ENCODE results near the gene ADAMTS17. TPM values are rescaled to one million over a fixed set of nuclear protein-coding genes. Genes with fewer than 3 reads are reported as not detected.

Gene ADAMTS17
- total and polyA plus RNA-seq, 3 experiments from 2014 or later = 1.2 to 2.3 (median 1.9) TPM

DNA sequence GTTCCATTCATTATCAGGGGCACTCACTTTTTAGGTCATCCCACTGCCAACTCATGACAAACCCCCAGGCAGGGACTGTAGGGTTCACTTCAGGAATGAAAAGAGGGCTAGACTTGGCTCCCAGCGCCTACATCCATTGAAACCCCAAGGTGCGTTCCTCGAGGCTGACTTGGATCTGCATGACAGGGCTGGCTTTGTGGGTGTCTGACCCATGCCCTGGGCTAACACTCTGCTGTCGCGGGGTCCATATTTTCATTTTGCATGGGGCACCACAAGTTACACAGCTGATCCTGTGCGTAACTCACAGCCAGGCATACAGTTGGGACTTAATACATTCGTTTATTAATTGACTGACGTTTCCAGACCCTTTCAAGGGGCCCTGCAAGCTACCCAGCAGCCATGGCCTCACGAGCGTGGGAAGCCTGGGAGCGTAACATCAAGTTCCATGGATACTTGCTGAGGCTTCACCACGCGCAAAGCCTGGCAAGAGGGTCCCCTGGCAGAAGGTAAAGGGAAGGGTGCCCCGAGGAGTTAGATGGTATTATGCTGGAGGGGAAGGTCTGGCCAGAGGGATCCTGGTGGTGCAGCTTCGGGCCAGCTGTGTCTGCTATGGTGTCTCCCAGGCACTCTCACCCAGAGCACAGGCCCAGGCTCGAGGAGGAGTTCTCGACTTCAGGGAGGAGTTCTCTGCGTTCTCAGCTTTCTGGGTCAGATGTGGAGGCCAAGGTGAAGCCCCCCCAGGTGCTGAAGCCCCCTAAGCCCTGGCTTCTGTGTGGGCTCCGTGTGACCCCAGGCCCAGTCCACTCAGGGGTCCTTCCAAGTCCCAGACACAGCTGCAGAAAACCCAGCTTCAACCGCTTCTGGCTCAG, 85.4 kb downstream of the ADAMTS17 start:
- Histone ChIP-seq H3K4me3 (ENCODE audit: low read length) (no peak overlapping the region), H3K36me3 (ENCODE audit: insufficient read depth, low read length) (no peaks in the 10 kb centered on the region), H3K27me3 (ENCODE audit: insufficient read depth, low read length, poor library complexity, severe bottlenecking) (no peaks in the 10 kb centered on the region), H3K4me1 (ENCODE audit: insufficient read depth, low read length) (no peaks in the 10 kb centered on the region), H3K27ac (ENCODE audit: low read depth, low read length) (no peak overlapping the region), H3K9me3 (ENCODE audit: low read length) (no peaks in the 10 kb centered on the region)
- Mint-ChIP-seq H3K27me3 (no peaks in the 10 kb centered on the region), H3K36me3 (peaks cover 7 to 18% (median 17%) of the 10 kb centered on the region in 3 donors), H3K27ac (no peak overlapping the region), H3K9me3 (peaks cover 0 to 2% (median 0%) of the 10 kb centered on the region in 5 donors), H3K4me1 (no peaks in the 10 kb centered on the region), H3K4me3 (no peak overlapping the region)
- ChIA-PET POLR2A (no interaction called here), CTCF (no interaction called here)
- no peak for DNase-seq

DNA sequence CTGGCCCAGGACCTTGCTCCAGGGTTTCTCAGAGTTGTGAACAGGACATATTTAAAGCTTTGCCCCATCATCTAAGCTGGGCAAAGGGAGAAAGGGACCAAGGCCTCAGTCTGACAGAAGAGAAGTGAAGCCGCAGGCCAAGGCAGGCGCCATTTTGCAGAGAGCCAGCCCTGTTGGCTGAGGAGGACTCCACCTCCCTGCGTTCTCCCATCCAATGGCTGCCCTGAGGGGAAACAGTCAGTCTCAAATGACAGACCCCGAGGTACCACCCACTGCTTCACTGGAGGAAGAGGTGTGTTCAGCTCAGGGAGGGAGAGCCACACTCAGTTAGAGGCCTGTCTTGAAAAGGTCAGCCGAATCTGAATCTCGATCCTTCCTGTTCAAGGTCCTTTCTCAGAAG, 86.1 kb downstream of the ADAMTS17 start:
- H3K4me3 ChIP-seq (ENCODE audit: low read length) = no peak overlapping the region
- Mint-ChIP-seq H3K36me3 (peaks cover 3 to 13% (median 10%) of the 10 kb centered on the region in 3 donors), H3K27ac (no peak overlapping the region), H3K27me3 (no peaks in the 10 kb centered on the region), H3K4me1 (no peaks in the 10 kb centered on the region), H3K4me3 (no peak overlapping the region), H3K9me3 (peaks cover 0 to 2% (median 0%) of the 10 kb centered on the region in 5 donors)
- H3K27me3 ChIP-seq (ENCODE audit: insufficient read depth, low read length, poor library complexity, severe bottlenecking) = no peaks in the 10 kb centered on the region
- DNase-seq = no peak
- ChIA-PET POLR2A (no interaction called here), CTCF (no interaction called here)
- H3K27ac ChIP-seq (ENCODE audit: low read depth, low read length) = no peak overlapping the region
- H3K4me1 ChIP-seq (ENCODE audit: insufficient read depth, low read length) = no peaks in the 10 kb centered on the region
- no peaks in the 10 kb centered on the region for H3K36me3 ChIP-seq (ENCODE audit: insufficient read depth, low read length)
- no peaks in the 10 kb centered on the region for H3K9me3 ChIP-seq (ENCODE audit: low read length)

DNA sequence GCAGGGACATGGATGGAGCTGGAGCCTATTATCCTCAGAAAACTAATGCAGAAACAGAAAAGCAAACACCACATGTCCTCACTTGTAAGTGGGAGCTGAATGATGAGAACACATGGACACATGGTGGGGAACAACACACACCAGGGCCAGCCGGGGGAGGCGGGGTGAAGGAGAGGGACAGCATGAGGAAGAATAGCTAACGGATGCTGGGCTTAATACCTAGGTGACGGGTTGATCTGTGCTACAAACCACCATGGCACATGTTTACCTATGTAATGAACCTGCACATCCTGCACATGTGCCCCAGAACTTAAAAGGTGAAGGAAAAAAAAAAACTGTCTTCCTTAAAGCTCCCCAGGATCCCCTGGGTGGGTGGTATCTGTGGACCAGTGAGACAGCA, 87.1 kb downstream of the ADAMTS17 start:
- Histone ChIP-seq H3K4me3 (ENCODE audit: low read length) (no peak overlapping the region), H3K9me3 (ENCODE audit: low read length) (no peaks in the 10 kb centered on the region), H3K27ac (ENCODE audit: low read depth, low read length) (no peak overlapping the region), H3K4me1 (ENCODE audit: insufficient read depth, low read length) (no peaks in the 10 kb centered on the region), H3K27me3 (ENCODE audit: insufficient read depth, low read length, poor library complexity, severe bottlenecking) (no peaks in the 10 kb centered on the region), H3K36me3 (ENCODE audit: insufficient read depth, low read length) (no peaks in the 10 kb centered on the region)
- CTCF ChIA-PET = no interaction called here
- Mint-ChIP-seq H3K4me3 (no peak overlapping the region), H3K27ac (peak overlapping the region in 2 of 8 donors; percentile 41 to 92), H3K36me3 (peaks cover 3 to 13% (median 10%) of the 10 kb centered on the region in 3 donors), H3K27me3 (no peaks in the 10 kb centered on the region), H3K4me1 (no peaks in the 10 kb centered on the region), H3K9me3 (peaks cover 0 to 2% (median 0%) of the 10 kb centered on the region in 5 donors)
- POLR2A ChIA-PET = no interaction called here
- DNase-seq = no peak

DNA sequence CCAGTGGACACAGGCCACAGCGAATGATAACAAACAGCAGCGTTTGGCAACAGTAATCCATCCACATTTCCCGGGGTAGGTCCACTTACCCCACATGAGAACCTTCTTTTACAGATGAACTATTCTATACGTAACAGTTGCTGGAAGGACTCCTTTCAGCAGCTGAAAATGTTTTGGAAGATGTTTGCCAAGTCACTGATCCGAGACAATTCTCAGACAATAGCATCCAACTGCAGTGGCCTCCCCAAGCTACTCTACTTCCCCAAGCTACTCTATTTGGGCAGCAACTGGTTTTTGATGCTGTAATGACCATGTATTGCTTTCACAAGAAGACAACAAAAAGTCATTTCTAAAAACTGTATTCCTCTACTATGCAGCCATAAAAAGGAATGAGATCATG, 87.5 kb downstream of the ADAMTS17 start:
- CTCF ChIA-PET = no interaction called here
- peak overlapping the region in 1 of 8 donors; percentile 41 for H3K27ac Mint-ChIP-seq
- POLR2A ChIA-PET = no interaction called here

DNA sequence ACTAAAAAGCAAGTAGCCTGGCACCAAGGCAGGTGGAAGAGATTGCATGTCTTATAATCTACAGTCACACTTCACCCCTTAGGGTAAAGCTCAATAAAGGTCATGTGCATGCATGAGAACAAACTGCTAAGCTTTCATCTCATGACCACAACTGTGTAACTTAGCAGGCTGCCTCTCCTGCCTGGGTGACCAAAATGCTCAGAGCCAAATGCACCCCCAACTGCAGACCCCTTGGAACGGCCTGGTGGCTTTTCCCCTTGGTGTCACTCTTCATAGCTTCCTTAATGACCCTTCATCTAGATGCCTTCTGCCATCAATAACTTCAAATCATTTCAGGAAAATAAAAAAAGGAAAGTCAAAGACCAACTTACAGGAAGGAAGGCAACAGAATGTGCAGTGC, 88.1 kb downstream of the ADAMTS17 start:
- Histone ChIP-seq H3K9me3 (ENCODE audit: low read length) (no peaks in the 10 kb centered on the region), H3K4me1 (ENCODE audit: insufficient read depth, low read length) (no peaks in the 10 kb centered on the region), H3K27ac (ENCODE audit: low read depth, low read length) (no peak overlapping the region), H3K4me3 (ENCODE audit: low read length) (no peak overlapping the region), H3K27me3 (ENCODE audit: insufficient read depth, low read length, poor library complexity, severe bottlenecking) (no peaks in the 10 kb centered on the region), H3K36me3 (ENCODE audit: insufficient read depth, low read length) (no peaks in the 10 kb centered on the region)
- POLR2A ChIA-PET = no interaction called here
- H3K4me1 Mint-ChIP-seq = no peaks in the 10 kb centered on the region
- DNase-seq = no peak
- peaks cover 0 to 2% (median 0%) of the 10 kb centered on the region in 5 donors for H3K9me3 Mint-ChIP-seq
- no peaks in the 10 kb centered on the region for H3K27me3 Mint-ChIP-seq
- H3K36me3 Mint-ChIP-seq = peaks cover 3 to 12% (median 9%) of the 10 kb centered on the region in 3 donors
- H3K27ac Mint-ChIP-seq = peak overlapping the region in 1 of 8 donors; percentile 85
- no peak overlapping the region for H3K4me3 Mint-ChIP-seq
- CTCF ChIA-PET = no interaction called here

More for the DNA sequence above, 87.5 kb downstream of the ADAMTS17 start:
- H3K9me3 ChIP-seq (ENCODE audit: low read length) = no peaks in the 10 kb centered on the region
- no peaks in the 10 kb centered on the region for H3K36me3 ChIP-seq (ENCODE audit: insufficient read depth, low read length)
- H3K4me1 ChIP-seq (ENCODE audit: insufficient read depth, low read length) = no peaks in the 10 kb centered on the region
- no peak overlapping the region for H3K4me3 ChIP-seq (ENCODE audit: low read length)
- H3K36me3 Mint-ChIP-seq = peaks cover 3 to 13% (median 10%) of the 10 kb centered on the region in 3 donors
- H3K4me1 Mint-ChIP-seq = no peaks in the 10 kb centered on the region
- H3K4me3 Mint-ChIP-seq = no peak overlapping the region
- H3K27me3 Mint-ChIP-seq = no peaks in the 10 kb centered on the region
- no peak for DNase-seq
- H3K9me3 Mint-ChIP-seq = peaks cover 0 to 2% (median 0%) of the 10 kb centered on the region in 5 donors
- no peaks in the 10 kb centered on the region for H3K27me3 ChIP-seq (ENCODE audit: insufficient read depth, low read length, poor library complexity, severe bottlenecking)
- H3K27ac ChIP-seq (ENCODE audit: low read depth, low read length) = no peak overlapping the region

DNA sequence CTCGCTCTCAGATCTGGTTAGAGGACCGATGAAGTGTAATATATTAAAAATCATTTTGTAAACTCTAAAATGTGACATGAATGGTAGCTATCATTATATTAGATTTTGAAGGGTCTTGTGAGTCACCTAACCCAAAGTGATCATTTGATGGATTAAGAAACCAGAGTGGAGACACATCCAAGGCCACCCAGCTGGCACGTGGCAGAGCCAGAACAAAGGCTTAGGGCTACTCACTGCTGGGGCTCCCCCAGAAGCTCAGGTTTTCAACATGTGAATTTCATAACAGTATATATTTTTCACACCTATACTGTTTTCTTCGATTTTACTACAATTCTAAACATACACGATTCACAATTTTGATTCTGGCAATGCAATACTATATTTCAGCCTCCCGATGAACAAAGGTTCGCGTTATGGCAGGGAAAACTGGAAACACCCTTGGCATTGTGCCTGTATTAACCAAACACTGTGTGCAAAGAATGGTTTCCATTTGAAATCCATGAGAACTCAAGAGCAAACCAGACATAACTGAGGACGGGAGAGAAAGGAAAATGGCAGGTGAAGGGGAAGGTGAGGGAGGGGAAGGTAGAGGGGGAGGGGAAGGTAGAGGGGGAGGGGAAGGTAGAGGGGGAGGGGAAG, 88.9 kb downstream of the ADAMTS17 start:
- ChIA-PET CTCF (no interaction called here), POLR2A (no interaction called here)
- no peaks in the 10 kb centered on the region for H3K4me1 ChIP-seq (ENCODE audit: insufficient read depth, low read length)
- Mint-ChIP-seq H3K4me3 (no peak overlapping the region), H3K36me3 (peaks cover 3 to 5% (median 4%) of the 10 kb centered on the region in 3 donors), H3K27me3 (no peaks in the 10 kb centered on the region), H3K9me3 (peaks cover 0 to 2% (median 0%) of the 10 kb centered on the region in 5 donors), H3K27ac (no peak overlapping the region), H3K4me1 (no peaks in the 10 kb centered on the region)
- no peak overlapping the region for H3K4me3 ChIP-seq (ENCODE audit: low read length)
- H3K9me3 ChIP-seq (ENCODE audit: low read length) = no peaks in the 10 kb centered on the region
- DNase-seq = no peak
- no peaks in the 10 kb centered on the region for H3K27me3 ChIP-seq (ENCODE audit: insufficient read depth, low read length, poor library complexity, severe bottlenecking)
- no peaks in the 10 kb centered on the region for H3K36me3 ChIP-seq (ENCODE audit: insufficient read depth, low read length)
- H3K27ac ChIP-seq (ENCODE audit: low read depth, low read length) = no peak overlapping the region

DNA sequence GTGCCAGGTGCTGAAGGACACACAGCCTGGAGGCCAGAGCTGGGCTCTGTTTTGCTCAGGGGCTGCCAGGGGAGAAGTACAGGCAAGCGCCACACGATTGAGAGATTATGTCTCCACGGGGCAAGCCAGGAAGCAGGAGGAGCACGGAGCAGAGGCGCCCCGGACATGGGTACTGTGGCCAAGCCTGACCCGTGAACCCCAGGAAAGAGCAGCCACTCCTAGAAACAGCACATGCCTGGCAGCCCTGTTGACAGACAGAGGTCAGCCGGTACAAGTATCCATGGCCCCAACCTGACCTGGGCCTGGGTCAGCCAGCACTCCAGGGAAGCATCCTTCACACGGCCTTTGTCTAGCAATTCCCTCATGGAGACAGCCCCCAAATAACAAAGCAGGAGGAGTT, 89.4 kb downstream of the ADAMTS17 start:
- Histone ChIP-seq H3K36me3 (ENCODE audit: insufficient read depth, low read length) (no peaks in the 10 kb centered on the region), H3K9me3 (ENCODE audit: low read length) (no peaks in the 10 kb centered on the region), H3K27me3 (ENCODE audit: insufficient read depth, low read length, poor library complexity, severe bottlenecking) (no peaks in the 10 kb centered on the region), H3K27ac (ENCODE audit: low read depth, low read length) (no peak overlapping the region), H3K4me1 (ENCODE audit: insufficient read depth, low read length) (no peaks in the 10 kb centered on the region), H3K4me3 (ENCODE audit: low read length) (no peak overlapping the region)
- Mint-ChIP-seq H3K36me3 (peaks cover 0 to 2% (median 2%) of the 10 kb centered on the region in 3 donors), H3K4me3 (no peak overlapping the region), H3K4me1 (no peaks in the 10 kb centered on the region), H3K27me3 (no peaks in the 10 kb centered on the region), H3K27ac (no peak overlapping the region), H3K9me3 (peaks cover 0 to 2% (median 0%) of the 10 kb centered on the region in 5 donors)
- DNase-seq = no peak
- CTCF ChIA-PET = interaction anchor here (0.9 kb wide), 1 partner anchor 19 kb away, joined by 3 read pairs; no protein-coding TSS in a partner anchor
- POLR2A ChIA-PET = no interaction called here

DNA sequence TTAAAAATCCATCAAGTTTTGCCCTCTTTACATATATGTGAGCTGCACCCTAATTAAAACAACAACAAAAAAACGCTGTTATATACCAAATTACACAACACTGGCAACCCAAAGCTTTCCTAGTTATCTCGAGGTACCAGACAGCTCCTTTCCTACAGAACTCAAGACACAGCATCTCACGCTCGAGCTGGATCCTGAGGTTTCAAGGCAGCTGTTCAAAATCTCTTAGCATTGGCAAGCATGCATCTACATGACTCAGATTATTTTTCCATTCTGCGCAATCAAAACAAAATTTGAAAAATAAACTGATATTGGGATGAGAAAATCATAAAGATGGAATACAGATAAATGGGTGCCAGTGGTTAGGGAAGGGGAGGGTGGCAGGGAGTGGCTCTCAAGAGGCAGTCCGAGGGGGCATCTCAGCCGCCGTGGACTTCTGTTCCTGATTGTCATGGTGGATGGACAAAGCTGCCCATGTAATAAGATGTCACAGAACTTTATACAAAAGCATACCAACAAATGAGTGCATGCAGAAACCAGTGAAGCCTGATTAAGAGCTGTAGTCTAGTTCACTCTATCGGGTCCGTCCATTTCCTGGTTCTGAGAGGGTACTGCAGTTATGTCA, 91.5 kb downstream of the ADAMTS17 start:
- no peak overlapping the region for H3K27ac ChIP-seq (ENCODE audit: low read depth, low read length)
- H3K4me3 ChIP-seq (ENCODE audit: low read length) = no peak overlapping the region
- H3K9me3 Mint-ChIP-seq = no peaks in the 10 kb centered on the region
- no peaks in the 10 kb centered on the region for H3K27me3 ChIP-seq (ENCODE audit: insufficient read depth, low read length, poor library complexity, severe bottlenecking)
- CTCF ChIA-PET = no interaction called here
- POLR2A ChIA-PET = no interaction called here
- no peak overlapping the region for H3K4me3 Mint-ChIP-seq
- H3K36me3 ChIP-seq (ENCODE audit: insufficient read depth, low read length) = no peaks in the 10 kb centered on the region
- no peaks in the 10 kb centered on the region for H3K9me3 ChIP-seq (ENCODE audit: low read length)
- DNase-seq = no peak
- peaks cover 0 to 4% (median 4%) of the 10 kb centered on the region in 3 donors for H3K36me3 Mint-ChIP-seq
- H3K4me1 Mint-ChIP-seq = no peaks in the 10 kb centered on the region
- no peaks in the 10 kb centered on the region for H3K4me1 ChIP-seq (ENCODE audit: insufficient read depth, low read length)
- H3K27ac Mint-ChIP-seq = no peak overlapping the region
- H3K27me3 Mint-ChIP-seq = no peaks in the 10 kb centered on the region
